ENCODE data around the gene TP53I11.
A peak's percentile ranks its signal among the peaks of the same experiment; 100 is the strongest.

TP53I11 gene

DNA sequence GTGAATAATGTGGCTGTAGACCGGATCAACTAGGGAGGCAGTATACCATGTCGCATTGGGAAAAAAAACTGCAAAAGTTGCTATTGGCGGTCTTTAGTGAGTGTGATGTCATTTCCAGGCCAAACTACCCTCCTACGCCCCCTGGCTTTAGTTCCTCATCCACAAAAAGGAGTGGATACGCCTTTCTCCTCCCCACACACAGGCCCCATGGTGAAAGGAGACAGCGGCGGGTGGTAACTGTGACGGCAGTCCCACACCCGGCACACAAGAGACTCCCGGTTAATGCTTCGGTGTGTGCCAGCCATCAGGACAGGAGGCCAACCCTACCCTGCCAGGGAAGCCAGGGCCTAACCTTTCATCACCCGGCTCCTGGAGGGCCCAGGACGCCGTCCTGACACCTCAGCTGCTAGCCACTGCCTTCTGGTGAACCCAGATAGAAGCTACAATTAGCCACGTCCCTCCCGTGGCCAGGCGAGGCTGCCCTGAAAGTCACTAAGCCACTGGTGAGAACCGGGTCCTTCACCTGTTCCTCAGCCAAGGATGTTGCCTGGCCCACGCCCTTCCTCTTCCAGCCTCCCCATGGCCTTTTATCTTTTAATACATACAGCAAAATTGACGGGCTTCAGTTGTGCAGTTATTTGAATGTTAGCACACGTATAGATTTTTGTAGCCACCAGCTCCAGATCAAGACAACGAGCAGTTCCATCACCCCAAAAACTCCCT lies 10.8 kb downstream of the TP53I11 start:
- no peak for DNase-seq (ENCODE audit: low spot score)

DNA sequence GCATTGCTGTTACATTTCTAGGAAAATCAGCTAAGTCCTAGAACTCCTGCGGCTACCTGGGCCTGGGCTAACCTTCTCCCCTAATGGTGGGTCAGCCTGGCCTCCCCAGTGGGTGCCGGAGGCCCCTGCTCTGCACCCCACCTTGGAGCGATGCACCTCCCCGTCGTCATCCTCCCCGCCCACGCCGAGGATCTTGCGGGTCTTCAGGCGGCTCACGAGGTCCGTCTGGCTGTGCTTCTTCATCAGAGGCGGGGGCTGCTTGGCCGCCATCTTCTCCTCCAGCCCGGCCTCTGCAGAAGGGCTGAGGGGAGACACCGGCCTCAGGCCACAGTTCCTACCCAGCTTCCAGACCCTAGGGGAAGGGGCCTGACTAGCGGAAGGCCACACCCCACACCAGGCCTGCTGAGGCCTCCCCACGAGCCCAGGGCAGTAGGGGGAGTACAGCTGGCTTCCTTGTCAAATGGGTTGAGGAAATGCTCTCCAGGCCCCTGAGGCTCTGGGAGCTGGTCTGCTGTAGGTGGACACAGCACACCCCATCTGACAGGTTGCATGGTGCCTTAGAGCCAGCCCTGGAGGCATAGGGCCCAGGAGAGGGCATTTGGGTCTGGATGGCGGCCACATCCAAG lies 12.5 kb downstream of the TP53I11 start:
- no peak for DNase-seq (ENCODE audit: low spot score)

DNA sequence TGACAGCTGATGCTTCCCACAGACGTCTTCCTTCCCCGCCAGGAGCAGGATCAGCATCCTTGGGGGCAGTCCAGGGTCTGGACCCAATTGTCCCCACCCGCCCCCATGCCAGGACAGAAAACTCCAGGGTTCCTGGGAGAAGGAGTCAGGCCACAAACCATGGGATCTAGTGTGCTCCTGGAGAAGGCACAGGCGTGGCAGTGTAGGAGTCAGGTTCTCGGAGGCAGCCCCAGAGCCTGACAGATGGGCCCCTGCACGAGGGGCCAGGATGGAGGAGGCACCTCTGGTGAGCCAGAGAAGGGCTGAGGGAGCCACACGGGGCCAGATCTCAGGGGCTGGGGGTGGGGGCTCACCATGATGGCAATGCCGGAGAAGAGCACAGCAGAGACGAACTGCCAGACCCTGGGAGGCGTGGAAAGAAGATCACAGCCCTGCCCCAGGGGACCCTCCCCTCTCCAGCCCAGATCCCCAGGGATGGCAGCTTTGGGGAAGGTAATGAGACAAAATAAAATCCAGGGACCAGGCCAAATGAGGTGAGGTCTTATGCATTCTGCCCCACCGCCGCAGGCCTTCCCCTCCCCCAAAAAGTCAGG lies 13.6 kb downstream of the TP53I11 start:
- no peak for DNase-seq (ENCODE audit: low spot score)

DNA sequence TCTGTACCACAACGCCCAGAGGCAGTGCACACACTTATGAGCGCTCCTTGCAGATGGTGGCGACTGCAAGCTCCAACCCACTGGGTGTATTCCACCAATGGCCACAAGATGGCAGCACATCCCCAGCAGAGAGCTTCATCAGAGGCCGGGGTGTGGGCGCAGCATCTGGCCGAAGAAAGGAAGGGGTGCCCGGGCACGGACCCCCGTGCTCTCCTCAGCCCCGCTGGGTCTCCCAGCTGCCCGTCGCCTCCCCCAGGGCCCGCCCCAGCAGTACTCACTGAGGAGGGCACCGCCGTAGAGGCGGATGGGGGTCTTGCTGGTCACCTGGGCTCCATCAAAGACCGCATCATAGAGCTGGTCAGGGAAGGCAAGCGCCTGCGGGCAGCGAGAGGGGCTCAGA lies 14.2 kb downstream of the TP53I11 start:
- DNase-seq (ENCODE audit: low spot score), result peak; percentile 68

DNA sequence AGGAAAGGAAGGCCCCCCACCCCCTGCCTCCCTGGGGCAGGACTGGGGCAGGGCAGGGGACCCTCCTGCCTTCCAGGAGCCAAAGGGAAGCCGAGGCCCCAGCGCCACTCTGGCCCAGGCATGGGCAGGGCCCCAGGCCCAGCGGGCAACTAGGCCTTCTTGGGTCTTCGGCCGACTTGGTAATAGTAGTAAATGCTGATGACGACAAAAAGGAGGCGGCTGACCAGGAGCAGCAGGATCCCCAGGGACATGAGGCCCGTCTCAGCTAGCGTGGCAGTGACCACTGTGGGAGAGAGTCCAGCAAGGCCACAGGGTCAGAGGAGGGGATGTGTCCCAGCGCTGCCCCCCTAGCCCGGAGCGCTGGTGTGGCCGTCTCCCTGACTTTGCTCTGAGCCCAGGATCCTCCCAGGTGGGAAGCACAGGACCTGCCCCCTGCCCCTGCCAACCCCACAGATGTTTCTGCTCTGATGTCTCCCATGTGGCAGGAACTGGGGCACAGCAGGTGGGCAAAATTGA lies 15.9 kb downstream of the TP53I11 start:
- no peak for DNase-seq (ENCODE audit: low spot score)

DNA sequence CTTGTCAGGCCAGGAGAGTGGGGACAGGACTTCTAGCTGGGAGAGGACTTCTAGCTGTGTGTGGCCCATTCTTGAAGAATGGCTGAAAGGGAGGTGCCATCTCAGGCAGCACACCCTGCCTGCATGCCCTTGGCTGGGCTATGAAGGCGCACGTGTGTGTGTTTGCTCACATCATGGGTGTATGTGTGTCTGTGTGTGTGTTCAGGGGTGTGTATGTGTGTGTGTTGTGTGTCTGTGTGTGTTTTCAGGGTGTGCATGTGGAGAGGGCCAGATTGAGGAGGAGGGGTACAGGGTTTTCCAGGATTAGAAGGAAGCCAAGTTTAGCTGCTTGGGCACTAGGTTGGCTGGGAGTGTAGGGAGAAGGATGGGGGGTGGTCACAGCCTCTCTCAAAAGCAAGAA lies 16.6 kb downstream of the TP53I11 start:
- DNase-seq (ENCODE audit: low spot score), result no peak

DNA sequence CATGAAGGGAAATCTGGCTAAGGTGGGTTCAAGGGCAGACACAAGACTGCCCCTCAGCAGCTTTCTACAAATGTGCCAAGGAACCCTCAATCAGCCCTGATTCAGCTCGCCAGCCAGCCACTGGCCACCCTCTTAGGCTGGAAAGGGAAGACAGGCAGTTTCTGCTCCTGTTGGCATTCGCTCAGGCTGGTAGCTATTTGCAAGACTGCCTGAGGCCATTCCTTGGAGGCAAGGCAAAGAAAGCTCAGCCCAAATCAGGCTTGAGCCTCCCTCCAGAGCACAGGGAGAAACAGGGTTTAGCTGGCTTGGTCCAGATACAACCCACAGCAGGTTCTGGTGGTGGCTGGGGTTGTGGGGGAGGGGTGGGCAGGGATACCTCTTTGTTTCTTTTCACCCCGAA lies 19.2 kb downstream of the TP53I11 start:
- DNase-seq (ENCODE audit: low spot score), result no peak

DNA sequence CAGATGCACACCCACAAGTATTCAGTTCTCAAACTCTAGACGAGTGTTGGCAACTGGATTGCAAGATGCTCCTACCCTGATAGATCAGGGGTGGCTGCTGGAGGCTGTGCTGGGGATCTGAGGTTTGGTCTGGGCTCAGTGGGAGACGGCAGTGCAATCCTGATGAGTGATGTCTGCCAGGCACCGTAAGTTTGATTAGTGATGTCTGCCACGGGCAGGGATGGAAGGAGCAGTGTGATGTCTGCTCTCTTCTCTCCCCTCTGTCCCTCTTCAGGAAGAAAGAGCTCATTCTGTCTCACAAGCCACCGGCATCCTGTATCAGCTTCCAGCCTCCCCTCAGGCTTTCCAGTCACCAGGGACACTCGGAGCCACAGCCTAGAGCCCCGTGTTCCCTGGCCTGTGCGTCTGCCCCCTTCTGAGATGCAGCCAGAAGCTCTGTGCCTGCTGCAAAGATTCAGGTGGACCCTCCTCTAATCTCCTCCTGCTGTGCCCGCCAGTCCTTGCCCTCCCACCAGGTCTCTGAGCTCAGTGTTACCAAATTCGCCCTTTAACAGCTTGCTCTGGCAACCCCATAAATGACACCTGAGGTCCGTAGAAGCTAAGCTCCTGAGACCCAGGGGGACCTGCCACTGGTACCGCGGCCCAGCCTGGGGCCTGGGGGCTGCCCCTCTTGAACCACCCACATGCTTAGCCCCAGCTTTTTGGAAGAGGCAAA lies 19.9 kb downstream of the TP53I11 start:
- no peak for DNase-seq (ENCODE audit: low spot score)

DNA sequence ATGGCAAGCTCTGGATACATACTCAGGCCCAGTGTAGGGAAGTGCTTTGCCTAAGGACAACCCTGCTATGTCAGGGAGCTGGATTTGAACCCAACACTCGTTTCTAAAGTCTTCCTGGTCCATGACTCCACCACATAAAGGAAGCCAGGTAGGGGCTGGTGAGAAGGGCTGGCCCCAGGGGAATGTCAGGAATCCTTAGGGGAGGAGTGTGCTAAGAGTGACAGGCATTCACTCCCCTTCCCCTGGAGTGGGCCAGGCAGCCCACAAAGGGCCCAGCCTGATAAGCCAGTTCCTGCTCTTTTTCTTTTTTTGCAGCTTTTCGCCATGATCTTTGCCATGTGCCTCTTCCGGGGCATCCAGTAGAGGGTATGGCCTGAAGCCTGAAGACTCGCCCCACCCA lies 21.9 kb downstream of the TP53I11 start:
- DNase-seq (ENCODE audit: low spot score), result no peak

DNA sequence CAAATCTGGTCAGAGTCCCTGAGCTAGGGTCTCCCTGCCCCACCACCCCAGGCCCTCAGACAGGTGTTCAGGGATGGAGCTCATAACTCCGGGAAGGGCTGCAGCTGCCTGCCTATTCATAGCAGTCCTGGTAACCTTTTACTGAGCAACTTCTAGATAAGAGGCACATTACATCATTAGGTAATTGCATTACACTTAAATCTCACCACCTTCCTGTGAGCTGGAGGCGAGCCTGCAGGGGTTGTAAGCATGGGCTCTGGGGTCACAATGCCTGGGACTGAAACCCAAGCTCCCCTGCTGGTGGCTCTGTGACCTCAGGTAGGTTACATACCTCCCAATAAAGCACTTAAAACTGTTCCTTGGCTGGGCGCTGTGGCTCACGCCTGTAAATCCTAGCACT lies 22.5 kb downstream of the TP53I11 start:
- DNase-seq (ENCODE audit: low spot score), result no peak

DNA sequence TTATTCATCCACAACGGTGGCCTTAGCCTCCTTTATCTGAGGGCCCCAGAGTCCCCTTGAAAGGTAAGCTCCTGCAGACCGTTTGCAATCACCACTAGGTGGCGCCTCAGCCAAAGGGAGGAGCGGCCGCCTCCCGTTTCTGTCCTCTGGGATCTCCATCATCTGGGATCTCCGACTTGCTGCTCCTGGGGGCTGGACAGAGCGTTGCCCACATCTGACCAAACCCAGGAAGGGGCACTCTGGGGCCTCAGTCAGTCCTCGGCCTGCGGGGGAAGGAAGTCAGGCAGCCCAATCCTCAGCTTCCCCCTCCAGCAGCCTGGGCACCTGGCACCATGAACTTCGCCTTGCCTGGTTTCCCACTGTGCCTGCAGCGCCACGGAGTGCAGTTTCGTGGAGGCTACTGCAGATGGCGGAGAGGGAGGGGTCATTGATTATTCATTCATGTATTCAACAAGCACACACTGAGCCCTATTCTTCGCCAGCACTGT lies 23.5 kb downstream of the TP53I11 start:
- DNase-seq (ENCODE audit: low spot score), result peak; percentile 83

DNA sequence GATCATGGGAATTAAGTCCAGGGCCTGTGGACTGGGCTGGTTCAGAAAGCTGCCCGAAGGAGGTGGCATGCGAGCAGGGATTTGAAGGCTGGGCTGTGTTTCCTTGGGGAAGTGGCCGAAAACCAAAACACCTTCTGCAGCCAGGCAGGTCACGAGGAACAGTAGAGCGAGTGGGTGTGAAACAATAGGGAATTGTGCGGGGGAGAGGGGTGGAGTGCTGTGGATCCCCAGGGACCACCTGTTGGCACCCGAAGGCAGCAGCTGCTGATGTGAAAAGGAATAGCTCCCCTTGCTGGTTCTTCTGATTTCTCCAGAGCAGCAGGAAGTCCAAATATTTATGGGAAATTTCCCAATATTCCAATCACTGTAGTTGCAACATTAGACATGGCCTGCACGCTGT lies 24.6 kb downstream of the TP53I11 start:
- DNase-seq (ENCODE audit: low spot score), result no peak

DNA sequence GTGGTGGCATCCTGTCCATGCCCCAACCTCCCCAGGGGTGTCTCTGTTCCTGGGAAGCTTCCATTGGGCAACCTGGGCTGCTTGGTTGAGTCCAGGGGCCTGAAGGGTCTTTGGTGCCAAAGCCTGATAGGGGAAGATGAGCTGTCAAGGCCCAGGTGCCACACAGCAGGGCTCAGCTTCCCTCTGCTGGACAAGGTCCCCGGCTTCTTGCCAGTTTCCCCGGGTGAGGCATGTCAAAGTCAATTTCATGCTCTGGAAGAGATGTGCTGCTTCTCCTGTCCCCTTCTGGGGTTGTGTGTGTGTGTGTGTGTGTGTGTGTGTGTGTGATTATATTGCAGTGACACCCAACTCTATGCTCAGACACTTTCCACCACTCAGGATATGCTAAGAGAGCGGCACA lies 26.9 kb downstream of the TP53I11 start:
- DNase-seq (ENCODE audit: low spot score), result no peak

DNA sequence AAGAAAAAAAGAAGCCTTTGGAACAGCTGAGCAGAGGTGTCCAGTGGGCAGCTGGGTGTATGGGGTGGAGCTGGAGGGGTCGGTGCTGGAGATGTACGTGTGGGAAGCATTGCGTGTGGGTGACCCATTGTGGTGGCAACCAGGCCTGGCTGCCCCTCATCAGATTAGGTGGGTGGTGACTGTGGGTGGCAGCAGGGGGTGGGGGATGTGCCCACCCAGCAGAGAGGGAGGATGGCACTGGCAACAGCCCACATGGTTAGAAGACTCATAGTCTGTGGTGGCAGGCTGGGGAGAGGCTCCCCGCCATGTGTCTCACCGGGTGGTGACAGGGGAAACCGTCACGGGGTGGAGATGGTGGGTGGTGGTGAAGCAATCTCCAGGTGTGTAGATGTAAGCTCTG lies 27.6 kb downstream of the TP53I11 start:
- DNase-seq (ENCODE audit: low spot score), result no peak

DNA sequence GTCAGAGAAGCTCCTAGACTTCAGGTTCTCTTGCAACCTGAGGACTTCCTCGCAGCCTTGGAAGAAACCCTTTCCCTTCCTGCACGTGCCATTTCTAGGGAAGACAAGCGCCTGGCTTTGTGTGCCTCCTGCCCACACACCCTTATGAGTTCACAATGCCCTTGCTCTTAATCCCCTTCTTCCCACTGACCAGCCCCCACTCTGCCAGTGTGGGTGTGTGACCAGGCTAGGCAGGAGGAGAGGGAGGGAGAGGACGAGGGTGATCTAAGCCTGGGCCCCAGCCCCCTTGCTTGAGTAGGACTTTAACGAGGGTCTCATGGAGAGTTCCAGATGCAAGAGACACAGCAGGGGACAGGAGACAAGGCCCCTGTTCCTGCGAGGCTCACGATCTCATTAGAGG lies 30.2 kb downstream of the TP53I11 start:
- no peak for DNase-seq (ENCODE audit: low spot score)

DNA sequence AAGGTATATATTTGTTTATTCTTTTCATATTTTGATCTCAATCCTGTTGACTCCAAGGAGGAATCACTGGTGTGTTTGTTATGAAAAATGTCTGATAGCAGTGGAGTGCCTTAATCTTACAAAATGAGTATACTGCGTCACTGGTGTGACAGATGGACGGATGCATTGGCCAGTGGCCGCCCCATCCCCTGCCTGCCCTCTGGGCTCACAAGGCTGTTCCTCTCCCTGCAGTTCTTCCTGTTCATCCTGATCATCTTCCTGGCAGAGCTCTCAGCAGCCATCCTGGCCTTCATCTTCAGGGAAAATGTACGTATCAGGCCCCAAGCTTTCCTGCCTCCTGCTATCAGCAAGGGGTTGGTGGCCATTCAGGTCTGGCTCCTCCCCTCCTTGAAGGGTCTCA lies 32.9 kb downstream of the TP53I11 start:
- DNase-seq (ENCODE audit: low spot score), result no peak

DNA sequence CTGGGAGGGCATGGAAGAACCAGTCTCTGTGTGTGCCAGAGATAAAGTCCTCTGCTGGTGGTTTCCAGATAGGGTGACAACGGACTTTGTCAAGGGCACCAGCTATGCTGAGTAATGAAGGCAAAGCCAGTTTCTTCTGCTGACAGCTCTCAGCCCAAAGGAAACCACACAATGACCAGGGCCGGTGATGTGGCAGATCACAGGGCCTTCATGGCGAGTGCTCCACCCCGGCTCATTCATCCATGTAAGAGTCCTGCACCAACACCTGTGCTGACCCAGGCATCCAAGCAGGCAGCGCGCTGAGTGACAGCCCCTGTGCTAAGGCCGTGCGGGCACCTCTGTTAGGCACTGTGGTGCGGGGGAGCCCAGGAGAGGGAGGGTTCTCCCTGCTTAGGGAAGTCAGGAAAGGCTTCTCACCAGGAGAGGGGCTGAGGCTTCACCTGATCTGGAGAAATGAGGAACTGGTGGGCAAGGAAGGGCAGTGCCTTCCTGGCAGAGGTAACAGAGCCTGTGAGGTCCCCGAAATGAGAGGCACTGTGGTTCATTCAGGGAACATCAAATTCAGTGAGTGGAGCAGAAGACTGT lies 33.8 kb downstream of the TP53I11 start:
- DNase-seq (ENCODE audit: low spot score), result no peak

DNA sequence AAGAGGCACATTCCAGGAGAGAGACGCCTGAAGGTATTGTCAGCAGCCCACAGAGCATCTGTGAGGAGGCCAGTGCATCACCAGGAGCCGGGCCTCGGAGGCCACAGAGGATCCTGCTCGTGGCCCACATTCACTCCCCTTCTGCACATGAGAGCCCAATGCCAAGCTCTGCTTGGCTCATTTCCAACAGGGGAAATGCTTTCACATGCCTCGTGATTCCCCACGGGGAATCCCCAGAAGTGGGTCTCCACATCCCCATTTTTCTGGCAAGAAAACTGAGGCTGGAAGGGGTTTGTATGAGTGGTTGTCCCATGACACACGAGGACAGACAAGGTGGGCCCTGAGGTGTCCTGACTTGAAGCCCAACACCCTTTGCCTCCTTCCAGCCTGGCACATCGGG lies 34.4 kb downstream of the TP53I11 start:
- no peak for DNase-seq (ENCODE audit: low spot score)

DNA sequence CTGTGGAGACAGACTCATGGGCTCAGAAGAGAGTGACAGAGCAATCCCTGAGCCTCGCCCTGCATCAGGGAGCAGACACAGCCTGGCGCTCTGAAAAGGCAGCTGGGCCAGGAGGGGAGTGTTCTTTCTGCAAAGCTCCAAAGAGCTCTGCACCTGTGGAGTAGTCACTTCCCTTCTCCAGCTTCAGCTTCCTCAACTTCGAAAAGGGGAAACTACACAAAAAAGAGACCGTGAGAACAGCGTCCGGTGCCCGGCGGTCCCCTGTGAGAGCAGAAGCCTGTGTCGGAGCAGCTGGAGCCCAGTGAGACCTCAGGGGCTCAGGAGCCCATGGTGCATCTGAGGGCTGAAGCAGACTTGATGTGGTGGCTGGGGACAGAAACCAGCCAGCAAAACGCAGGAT lies 35.1 kb downstream of the TP53I11 start:
- no peak for DNase-seq (ENCODE audit: low spot score)

DNA sequence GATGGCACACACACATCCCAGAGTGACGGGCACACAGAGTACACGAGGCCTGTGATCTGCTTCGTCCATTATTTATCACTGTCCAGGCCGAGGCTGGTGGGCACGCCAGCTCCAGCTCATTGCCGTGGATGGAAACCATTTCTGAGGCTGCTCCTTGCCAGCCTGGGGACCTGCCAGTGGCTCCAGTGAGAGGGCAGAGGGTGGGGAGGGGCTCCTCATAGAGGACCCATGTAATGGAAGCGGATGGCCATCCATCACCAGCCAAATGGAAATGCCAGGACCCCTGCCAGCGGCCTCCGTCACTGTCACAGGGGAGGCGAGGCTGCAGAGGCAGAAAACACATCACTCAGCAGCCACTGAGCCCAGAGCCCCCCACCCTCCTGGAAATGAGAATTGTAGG lies 35.7 kb downstream of the TP53I11 start:
- DNase-seq (ENCODE audit: low spot score), result no peak

DNA sequence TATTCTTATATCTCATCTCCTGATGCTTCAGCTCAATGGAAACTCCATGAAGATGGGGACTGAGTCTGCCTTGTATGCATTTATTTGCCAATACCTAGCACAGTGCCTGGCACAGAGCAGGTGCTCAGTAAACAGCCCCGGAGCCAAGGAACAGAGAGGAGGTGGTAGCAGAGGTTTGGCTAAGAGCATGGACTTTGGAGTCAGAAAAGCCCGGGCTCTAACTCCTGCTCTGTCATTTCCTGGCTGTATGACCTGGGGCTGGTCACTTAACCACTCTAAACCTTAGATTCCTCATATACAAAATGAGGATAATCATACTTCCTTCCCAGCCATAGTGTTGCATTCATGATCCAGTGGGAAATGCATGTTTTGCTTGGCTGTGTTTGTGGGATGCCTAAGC lies 36.6 kb downstream of the TP53I11 start:
- no peak for DNase-seq (ENCODE audit: low spot score)

DNA sequence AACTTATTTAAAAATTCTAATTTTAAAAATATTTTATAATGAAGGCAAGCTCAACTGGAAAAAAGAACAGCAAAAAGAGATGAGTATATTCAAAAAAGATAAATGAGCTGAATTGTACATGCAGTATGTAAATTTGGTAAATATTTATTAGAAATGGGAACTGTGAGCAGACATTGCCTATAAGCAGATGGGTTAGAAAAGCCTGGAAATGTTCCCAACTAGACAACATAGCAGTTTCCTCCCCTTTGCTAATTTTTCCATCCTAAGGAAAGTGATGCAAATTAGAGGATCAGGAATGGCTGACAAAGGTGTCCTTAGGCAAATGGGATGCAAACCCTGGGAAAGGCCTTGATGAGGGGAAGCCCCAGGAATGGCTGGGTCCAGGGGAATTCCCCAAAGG lies 37.2 kb downstream of the TP53I11 start:
- DNase-seq (ENCODE audit: low spot score), result no peak
